ENCODE results near the gene HYCC2.
"Not testable (repeated sequence)": the region's sequence is repeated elsewhere in the genome, so short reads cannot be mapped to it uniquely, and the experiment has no call there.

The HYCC2 gene

DNA sequence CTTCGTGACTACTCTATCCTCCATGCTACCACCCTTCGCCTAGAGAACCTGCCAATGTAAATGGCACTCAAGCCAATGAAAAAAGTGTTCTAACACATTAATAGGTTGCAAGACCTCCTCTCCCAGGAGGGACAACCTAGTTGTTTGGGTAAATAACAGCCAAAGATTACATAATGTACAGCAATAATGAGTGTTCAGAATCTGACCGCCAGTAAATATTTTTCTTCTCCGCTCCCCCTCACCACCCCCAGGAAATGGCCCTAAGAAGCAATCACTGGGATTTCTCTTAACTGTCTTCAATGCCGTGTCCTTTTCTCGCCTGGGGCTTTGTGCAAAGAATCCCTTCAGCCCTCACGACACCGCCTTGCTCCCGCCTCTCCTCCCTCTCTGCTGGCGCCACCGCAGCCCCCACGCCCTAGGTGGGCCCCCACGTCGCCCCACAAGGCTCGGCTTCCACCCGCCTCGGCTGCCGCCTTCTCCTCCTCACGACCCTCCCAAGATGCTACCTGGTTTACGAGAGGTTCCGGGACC is 458 bp downstream of the HYCC2 start:
- no peak for DNase-seq

DNA sequence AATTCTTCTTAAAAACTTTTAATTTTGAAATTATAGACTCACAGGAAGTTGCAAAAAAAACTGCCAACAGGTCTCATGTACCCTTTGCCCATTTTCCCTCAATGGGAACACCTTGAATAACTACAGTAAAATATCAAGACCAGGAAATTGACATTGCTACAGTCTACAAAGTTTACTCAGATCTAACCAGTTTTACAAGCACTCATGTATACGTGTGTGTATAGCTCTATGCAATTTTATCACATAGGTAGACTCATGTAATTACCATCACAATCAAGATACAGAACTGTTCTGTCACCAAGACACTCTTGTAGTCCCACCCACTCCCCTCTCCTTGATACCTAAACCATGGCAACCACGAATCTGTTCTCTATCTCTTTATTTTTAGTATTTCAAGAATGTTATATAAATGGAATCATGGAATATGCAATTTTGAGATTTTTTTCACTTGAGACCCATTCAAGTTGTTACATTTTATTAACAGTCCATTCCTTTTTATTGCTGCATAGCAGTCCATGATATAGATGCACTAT is 6.6 kb downstream of the HYCC2 start:
- no peak for DNase-seq

DNA sequence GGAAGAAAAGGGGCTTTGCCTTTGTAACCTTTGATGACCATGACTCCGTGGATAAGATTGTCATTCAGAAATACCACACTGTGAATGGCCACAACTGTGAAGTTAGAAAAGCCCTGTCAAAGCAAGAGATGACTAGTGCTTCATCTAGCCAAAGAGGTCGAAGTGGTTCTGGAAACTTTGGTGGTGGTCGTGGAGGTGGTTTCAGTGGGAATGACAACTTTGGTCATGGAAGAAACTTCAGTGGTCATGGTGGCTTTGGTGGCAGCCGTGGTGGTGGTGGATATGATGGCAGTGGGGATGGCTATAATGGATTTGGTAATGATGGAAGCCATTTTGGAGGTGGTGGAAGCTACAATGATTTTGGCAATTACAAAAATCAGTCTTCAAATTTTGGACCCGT is 8.0 kb downstream of the HYCC2 start:
- not testable (repeated sequence) for DNase-seq

DNA sequence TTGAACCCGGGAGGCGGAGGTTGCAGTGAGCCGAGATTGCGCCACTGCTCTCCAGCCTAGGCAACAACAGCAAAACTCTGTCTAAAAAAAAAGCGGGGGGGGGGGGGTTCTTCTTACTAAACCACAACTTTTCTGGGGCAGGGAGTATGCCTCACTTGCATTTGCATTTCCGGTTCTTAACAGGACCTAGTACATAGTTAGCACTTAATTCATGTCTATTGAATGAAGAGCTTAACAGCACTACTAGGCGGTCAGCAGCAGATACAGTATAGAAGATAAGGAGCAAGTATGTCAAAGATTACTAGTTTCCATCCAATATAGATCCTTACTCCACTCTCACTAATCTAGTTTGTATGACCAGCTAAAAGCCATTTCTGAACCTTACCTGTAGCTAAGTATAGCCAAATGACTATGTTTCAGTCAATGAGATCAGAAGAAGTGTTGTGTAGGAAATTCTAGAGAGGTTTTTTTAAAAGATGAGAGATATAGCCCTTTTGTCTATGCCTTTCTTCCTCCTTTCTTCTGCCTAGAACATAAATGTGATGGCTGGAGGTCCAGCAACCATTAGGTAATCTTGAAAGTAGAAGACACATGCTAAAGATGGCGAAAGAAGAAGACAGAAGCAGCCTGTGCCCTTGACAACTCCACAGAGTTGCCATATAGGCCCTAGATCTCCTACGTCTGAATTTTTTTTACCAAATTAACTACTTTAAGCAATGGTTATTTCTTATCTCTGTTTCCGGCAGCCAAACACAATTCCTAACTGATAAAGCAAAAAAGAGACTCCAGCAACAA is 11.3 kb downstream of the HYCC2 start:
- DNase-seq, result no peak

DNA sequence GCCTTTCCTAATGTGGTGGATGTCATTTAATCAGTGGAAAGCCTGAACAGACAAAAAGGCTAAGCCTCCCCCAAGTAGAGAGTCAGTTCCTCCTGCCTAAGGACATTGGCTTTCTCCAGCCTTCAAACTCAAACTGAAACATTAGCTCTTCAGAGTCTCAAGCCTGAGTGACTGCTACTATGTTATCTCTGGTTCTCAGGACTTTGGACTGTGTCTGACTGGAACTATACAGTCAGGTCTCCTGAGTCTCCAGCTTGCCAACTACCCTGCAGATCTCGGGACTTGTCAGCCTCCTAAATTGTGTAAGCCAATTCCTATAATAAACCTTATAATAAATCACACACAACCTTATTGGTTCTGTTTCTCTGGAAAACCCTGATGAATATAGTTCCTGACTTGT is 12.6 kb downstream of the HYCC2 start:
- DNase-seq, result no peak

DNA sequence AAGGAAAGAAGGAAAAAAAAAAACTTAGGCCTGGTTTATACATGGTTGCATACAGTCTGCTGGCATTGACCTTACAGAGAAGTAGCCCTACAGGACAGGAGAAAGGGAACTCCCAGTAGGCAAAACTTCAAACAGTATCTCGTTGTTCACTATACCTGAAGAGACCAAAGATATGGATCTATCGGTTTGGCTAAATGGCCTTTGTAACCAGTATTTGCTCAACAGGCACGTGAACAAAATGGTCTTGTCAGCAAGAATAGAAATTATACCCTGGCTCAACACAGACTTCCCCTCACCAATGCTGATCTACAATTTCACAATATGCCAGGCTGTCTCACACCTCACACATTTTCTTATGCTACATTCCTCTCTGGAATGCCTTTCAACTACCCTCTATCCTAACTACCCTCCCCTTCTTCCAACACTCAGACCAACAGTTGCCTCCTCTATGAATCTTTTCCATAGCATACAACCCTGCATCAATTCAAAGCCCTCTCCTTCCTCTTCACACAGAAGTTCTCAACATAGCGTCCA is 13.7 kb downstream of the HYCC2 start:
- no peak for DNase-seq

DNA sequence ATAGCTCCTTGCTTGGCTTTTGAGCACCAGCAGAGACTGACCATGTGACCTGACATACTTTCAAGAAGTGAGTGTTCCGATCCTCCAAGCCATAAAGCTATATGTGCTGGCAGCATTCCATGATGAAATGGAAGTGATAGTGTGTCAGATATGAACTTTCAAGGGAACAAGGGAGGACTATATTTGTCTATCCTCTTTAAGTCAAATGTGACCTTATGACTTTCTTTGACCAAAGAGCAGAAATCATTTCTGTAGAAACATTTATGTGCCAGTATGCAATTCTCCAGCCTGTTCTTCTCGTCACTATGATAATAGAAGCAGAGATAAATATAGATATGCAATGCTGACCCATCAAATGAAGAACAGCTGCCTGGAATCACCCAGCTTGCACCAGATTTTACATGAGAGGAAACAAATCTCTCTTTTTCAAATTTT is 14.4 kb downstream of the HYCC2 start:
- DNase-seq, result no peak

DNA sequence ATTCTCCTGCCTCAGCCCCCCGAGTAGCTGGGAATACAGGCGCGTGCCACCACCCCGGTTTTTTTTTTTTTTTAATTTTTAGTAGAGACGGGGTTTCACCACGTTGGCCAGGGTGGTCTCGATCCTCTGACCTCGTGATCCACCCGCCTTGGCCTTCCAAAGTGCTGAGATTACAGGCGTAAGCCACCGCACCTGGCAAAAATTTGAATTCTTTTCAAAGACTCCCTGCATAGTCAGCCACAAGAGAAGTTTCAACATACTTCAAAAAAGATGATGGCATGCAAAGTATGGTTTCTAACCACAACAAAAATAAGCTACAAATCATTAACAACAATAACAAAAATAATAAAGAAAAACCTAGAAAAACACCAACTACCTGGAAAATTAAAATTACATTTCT is 22.0 kb downstream of the HYCC2 start:
- DNase-seq, result no peak

DNA sequence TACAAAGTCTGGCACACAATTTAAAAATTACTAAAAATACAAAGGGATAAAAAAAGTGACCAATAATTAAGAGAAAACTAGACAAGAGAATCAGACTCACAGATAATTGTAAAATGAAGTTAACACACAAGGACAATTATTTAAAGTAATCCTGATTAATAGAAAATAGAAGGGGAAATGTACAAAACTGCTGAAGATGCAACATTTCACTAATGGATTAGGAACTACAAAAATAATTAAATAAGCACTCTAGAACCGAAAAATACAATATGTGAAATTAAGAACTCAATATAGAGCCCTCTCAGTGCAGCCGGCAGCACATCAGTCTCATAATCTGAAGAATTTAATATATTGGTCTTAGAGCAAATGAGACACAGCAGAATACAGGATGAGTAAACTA is 24.6 kb downstream of the HYCC2 start:
- no peak for DNase-seq

DNA sequence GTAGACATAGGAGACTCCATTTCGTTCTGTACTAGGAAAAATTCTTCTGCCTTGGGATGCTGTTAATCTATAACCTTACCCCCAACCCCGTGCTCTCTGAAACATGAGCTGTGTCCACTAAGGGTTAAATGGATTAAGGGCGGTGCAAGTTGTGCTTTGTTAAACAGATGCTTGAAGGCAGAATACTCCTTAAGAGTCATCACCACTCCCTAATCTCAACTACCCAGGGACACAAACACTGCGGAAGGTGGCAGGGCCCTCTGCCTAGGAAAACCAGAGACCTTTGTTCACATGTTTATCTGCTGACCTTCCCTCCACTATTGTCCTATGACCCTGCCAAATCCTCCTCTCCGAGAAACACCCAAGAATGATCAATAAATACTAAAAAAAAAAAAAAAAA is 28.4 kb downstream of the HYCC2 start:
- DNase-seq, result not testable (repeated sequence)

DNA sequence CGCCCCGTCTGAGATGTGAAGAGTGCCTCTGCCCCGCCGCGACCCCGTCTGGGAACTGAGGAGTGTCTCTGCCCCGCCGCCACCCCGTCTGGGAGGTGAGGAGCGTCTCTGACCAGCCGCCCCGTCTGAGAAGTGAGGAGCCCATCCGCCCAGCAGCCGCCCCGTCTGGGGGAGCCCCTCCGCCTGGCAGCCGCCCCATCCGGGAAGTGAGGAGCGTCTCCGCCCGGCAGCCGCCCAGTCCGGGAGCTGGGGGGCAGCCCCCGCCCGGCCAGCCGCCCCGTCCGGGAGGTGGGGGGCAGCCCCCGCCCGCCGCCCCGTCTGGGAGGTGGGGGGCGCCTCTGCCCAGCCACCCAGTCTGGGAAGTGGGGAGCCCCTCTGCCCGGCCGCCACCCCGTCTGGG is 29.0 kb downstream of the HYCC2 start:
- DNase-seq, result not testable (repeated sequence)

DNA sequence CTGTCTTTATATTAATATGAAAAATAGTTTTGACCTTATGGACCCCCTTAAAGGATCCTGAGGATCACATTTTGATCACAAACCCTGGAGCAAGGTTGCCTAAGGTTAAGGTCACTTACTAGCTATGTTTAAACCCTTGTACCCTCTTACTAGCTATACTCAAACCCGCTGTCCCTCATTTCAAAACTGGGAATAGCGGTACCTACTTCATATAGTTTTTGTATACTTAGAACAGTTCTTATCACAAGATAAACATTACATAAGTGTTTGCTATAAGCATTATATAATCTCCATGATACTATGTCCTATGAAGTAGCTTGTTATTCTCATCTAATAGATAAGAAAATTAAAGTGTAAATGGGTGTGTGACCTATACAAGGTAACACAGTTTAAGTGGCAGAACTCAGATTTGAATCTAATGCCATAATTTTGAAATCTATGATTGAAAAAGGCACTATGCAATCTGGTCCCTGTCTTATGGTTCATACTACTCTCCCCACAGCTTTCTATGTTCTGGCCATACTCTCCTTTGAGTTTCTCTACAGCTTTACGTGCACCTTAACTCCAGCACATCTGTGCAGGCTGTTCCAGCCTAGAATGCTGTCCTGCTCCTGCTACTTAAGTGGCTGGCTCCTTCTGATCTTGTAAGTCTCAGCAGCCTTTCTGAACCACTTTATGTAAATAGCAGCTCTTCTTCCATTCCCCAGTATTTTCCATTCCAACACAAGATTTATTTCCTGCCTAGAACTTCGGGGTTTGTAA is 30.4 kb downstream of the HYCC2 start:
- no peak for DNase-seq

DNA sequence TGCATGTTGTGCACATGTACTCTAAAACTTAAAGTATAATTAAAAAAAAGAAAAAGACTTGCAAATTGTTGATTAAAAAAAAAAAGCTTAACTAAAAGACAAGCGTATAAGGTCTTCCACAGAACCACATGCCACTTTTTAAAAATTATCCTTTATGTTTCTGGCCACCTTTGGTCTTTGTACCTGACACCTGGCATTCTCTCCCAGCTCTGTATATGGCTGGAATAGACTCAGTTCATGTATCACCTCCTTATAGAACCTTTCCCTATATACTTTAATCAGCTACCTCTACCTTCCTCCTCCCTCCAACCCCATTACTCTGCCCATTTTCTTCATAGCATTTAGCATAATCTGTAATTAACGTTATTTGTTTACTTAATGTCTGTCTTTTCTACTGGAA is 32.6 kb downstream of the HYCC2 start:
- DNase-seq, result no peak

DNA sequence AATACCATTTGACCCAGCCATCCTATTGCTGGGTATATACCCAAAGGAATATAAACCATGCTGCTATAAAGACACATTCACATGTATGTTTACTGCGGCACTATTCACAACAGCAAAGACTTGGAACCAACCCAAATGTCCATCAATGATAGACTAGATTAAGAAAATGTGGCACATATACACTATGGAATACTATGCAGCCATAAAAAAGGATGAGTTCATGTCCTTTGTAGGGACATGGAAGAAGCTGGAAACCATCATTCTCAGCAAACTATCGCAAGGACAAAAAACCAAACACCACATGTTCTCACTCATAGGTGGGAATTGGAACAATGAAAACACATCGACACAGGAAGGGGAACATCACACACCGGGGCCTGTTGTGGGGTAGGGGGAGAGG is 33.1 kb downstream of the HYCC2 start:
- DNase-seq, result not testable (repeated sequence)

DNA sequence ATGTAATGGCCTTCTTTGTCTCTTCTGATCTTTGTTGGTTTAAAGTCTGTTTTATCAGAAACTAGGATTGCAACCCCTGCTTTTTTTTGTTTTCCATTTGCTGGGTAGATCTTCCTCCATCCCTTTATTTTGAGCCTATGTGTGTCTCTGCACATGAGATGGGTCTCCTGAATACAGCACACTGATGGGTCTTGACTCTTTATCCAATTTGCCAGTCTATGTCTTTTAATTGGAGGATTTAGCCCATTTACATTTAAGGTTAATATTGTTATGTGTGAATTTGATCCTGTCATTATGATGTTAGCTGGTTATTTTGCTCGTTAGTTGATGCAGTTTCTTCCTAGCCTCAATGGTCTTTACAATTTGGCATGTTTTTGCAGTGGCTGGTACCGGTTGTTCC is 37.1 kb downstream of the HYCC2 start:
- not testable (repeated sequence) for DNase-seq

DNA sequence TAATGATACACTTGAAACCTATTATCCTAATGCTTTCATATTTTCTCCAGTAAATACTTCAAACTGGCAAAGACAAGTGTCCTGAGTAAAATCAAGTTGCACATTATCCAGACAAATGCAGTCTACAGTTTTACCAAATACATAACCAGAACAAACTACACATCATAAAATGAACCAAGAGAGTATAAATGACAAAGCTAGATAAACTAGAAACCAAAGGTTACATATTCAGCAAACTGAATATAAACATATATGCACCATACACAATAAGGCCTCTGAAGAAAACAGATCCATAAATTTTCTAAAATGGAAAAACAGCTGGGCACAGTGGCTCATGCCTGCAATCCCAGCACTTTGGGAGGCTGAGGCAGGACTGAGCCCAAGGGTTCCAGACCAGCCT is 47.0 kb downstream of the HYCC2 start:
- no peak for DNase-seq

DNA sequence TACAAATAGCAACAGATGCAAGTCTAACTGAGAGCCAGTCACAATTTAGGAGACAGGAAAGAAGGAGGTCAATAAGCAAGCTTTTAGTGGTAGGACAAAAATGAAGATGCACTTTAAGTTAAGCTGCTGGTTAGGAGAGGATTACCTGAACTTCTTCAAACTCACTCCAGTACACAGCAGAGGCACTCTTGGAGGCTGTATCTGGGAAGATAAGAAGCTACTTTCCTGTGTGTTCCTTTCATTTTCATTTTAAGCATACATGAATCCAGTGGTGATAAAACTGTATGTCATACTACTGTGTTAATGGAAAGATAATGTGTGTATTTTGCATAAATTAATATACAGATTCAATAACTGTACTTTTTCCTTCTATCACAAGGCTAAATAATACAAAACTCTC is 49.6 kb downstream of the HYCC2 start:
- DNase-seq, result no peak
